GM18870 (cell line): ENCODE results near the gene APOF.
A peak's percentile ranks its signal among the peaks of the same experiment; 100 is the strongest.
"Not testable (repeated sequence)": the region's sequence is repeated elsewhere in the genome, so short reads cannot be mapped to it uniquely, and the experiment has no call there.

Experiments used
- ATAC-seq: cut with Tn5 transposase; IDR thresholded peaks from one replicate; pipeline ENCODE4 v1.9.1; 2021; ENCODE audit warnings: moderate library complexity; ENCODE audit not compliant: unreplicated experiment

Gene APOF

DNA sequence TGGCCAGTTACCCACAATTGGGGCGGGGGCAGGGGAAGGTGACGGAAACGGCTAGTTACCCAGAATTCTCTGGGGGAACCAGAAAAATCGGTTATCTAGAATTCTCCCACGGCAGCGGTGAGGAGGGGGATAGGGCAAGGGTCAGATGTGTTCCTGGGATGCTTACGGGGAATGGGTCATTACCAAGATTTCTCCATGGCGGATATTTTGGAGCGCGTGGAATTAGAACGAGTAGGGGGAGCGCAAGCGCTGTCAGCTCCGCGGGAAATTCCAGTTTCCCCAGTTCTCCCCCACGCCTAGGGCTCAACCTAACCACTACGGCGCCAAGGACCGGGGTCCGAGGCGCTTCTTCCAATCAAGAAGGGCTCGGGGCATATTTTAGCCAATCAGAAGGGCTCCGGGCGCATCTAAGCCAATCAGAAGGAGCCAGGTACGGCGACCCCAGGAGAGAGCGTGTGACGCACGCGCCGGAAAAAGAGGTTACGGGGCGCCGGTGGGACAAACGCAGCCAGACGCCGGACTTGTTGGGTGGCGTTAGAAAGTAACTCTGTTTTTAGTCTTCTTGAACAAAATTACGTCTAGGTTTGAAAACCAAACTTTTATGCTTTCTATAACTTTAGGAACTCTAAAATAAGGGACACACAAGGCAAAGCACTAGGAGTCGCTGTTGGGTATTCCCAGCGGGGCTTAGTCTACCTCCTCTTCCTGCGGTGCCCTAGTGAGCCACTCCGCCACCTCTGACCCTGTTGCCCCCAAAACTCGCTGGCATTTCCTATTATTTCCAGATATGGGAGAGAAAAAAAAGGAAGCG, 28.8 kb downstream of the APOF start, which contains the start of gene PAN2:
Gene PAN2, minus strand, starts transcription at position 322 of the 811 bp plus-strand sequence. CDS start 906 bp downstream, outside the sequence.
- ATAC-seq = peak; percentile 88

- ATAC-seq = no peak
These were observed 29.4 kb downstream of the APOF start for GRCh38 chr12:56333197-56333678.

DNA sequence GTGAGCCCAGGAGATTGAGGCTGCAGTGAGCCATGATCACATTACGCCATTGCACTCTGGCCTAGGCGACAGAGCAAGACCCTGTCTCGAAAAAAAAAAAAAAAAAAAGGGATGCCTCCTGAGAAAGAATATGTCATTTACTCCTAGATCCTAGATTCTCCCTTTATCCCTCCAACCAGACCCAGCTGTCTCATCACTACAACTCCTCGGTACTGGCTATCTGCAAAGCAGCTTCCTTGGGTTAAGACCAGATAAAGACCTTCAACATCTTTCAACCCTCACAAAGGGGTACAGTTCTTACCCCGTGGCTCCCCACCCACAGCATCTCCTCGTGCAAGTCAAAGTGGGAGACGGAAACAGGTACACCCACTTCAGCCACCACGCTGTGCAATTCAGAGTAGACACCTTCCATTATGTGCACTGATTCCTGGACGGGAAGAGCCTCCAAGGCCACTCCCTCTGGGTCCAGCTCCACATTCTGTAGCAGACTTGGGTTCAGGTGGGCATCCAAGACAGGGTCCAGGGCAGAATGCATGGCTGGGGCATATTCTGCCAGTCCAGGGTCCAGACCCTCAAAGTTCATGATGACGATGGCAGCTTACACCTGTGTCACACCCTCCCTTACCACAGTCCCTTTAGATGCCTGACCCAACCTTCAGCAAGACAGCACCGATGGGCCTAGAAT, 30.0 kb downstream of the APOF start:
- no peak for ATAC-seq

DNA sequence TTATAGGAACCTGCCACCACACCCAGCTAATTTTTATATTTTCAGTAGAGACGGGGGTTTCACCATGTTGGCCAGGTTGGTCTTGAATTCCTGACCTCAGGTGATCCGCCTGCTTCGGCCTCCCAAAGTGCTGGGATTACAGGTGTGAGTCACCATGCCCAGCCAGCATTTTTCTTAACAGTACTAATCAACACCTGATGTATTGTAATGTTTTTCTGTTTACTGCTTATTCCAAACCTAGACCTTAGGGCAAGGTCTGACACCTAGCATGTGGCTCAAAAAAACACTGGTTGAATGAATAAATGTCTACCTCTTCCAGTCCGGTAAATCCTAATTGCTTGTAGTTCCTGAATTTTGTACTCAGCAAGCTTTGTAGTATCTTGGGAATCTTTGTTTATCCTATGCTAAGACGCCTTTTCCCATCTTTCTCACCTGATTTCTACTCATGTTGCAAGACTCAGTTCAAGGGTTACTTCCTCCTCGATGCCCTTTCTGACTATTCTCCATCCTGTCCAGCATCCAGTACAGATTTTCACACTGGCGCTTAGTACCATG, 31.6 kb downstream of the APOF start:
- no peak for ATAC-seq

DNA sequence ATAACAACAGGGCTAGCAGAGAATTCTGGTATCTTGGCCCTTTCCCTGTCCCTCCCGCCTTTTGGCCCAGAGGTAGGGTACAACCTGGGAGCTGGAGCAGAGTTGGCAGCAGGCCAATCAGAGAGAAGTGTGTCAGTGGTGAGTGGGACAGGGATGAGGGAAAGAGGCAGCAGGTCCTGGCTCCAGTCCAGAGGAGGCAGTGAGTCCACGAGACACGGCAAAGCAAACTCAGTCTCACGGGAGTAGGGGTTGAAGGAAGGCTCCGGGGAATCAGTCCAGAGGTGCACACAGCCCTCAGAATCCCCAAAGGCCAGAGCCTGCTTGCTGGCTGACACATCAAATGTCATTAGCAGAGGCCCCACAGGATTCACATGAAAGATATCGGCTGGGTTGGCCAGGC, 36.1 kb downstream of the APOF start:
- no peak for ATAC-seq

DNA sequence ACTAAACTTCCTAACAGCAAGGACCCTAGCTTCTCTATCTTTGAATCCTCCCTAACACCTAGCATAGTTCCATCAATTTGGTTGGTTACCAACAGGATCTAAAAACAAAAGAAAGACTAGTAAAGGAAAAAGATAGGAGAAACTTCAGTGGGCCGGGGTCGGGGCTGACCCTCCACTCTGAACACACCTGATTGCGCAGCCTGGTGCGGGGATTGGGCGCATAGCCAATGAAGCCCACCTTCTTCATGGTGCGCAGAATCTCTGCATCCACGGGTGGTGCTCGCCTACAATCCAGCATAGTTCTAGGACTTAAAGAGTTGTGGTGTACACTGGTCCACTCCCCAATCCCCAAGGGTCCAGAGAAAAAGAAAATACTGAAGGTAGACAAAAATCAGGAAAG, 36.5 kb downstream of the APOF start:
- ATAC-seq = no peak

DNA sequence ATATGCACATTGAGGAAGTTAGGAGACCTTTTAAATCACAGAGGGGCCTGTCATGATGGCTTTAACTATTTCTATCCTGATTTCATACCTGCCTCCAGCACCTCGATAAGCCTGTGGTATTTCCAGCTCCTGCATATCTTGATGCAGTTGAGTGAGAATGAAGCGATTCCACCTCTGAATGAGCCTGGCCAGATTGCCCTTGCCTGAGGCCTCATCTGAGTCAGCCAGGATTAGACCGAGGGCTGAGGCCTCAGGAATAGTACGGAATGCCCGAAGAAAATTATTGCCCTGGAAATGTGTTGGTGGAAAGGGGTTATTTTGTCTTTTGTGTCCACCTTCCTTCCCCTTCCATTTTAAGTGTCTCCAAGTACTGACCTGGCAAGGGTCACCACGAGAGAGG, 38.5 kb downstream of the APOF start:
- ATAC-seq = no peak

GRCh38 chr12:56321610-56322009, 41.0 kb downstream of the APOF start:
- not testable (repeated sequence) for ATAC-seq

DNA sequence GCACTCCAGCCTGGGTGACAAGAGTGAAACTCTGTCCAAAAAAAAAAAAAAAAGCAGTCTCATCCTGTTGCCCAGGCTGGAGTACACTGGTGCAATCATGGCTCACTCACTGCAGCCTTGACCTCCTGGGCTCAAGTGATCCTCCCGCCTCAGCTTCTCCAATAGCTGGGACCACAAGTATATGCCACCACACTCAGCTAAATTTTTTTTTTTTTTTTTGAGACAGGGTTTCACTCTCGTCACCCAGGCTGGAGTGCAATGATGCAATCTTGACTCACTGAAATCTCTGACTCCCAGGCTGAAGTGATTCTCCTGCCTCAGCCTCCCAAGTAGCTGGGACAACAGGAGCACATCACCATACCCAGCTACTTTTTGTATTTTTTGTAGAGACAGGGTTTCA, 41.6 kb downstream of the APOF start:
- ATAC-seq = no peak

DNA sequence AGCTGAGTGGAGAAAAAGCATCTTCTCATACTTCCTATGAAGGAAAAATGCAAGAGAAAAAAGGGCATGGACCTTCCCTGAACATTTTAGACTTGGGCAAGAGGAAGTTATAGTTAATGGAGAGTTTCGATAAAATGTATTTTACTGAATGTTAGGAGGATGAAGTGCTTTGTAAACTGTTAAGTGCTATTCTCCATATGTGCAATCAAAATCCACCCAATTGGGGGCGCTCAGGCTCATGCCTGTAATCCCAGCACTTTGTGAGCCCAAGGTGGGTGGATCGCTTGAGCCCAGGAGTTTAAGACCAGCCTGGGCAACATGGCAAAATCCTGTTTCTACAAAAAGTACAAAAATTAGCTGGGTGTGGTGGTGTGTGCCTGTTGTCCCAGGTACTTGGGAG, 45.0 kb downstream of the APOF start:
- ATAC-seq = no peak

DNA sequence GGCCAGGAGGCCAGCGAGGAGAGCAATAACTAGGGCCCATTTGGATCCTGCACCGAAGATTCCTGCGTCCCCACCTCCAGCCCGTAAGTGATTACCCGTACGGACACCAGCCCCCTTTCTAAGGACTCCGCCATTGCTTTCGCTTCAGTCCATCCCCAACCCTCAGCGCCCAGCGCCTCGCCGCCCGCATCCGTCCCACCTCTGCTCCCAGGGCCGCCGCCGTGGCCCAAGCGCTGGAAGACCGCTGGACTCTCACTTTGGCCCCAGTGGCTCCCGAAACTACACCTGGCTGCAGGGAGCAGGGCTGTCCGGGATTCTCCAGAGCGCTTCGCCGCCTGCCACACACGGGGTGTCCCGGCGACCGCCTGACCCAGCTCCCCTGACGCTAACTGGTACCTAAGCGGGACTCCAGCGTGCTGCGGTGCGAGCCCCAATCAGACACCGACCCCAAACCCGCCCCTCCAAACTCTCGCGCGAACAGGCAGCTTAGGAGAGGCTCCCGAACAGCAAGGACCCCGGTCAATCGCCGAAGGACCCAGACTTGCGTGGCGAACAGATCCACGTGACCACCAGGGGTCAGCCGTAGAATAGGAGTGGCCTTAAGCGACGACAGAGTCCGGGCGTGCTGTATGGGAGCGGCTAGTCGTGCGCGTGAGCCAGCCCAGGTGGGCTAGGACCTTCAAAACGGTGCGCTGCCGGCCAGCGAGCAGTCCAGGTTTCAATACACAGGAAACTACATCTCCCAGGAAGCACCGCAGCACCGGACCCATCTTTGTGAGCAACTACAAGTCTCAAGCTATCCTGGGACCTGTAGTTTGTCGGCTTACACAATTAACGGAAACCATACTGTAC, 46.8 kb downstream of the APOF start, which contains the start of gene CNPY2:
Gene CNPY2, minus strand, starts transcription at position 367 of the 852 bp plus-strand sequence. CDS start 771 bp downstream, outside the sequence.
- peak; percentile 89 for ATAC-seq

DNA sequence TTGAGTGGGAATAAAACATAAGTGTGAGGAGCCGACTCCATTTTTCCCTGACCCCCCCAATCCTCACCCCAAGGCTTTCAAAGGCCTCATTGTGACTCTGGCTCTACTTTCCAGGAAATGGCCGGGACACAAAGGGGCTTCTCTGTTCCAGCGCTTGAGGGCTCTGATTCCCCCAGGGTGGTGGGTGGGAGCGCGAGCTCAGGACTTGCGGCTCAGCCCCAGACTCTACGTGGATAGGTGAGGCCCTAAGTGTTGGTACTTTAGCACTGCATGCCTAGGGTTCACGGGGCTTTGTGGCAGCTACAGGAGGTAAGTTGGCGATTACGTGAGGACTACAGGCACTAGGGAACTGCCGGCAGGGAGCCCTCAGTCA, 47.4 kb downstream of the APOF start:
- ATAC-seq = no peak

- no peak for ATAC-seq
These were observed 51.7 kb downstream of the APOF start for GRCh38 chr12:56311003-56311402.
